Hypothalamus (tissue), 51 donors: ENCODE data around the gene NOP58.
"Not testable (repeated sequence)": the region's sequence is repeated elsewhere in the genome, so short reads cannot be mapped to it uniquely, and the experiment has no call there.

Experiments
- DNase-seq, 51 donors: peaks; one replicate each; lab custom pipeline; 2025; lab: John Stamatoyannopoulos, UW

The NOP58 gene

GRCh38 chr2:202290970-202291369 lies 25.4 kb downstream of the NOP58 start:
- no peak for DNase-seq

DNA sequence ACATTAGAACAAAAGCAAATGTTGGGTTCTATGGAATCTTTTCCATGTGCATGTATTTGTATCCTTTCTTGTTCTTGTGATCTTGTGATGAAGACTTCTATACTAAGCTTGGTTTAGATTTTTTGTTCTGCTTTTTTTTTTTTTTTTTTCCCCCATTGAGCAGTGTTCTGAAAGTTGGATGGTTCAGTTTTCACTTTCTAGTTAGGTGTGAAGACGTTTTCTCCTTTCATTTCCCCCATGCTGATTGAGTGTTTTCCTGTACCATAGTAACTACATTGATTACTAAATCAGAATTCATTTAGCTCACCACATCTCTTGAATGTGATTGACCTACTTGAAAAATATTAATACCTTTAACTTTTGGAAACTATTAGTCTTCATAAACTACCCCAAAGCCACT lies 34.1 kb downstream of the NOP58 start:
- no peak for DNase-seq

- DNase-seq = no peak
Measured at GRCh38 chr2:202306034-202306433, 40.5 kb downstream of the NOP58 start.

- no peak for DNase-seq
Measured at GRCh38 chr2:202307690-202308089, 42.1 kb downstream of the NOP58 start.

- no peak for DNase-seq
Measured at GRCh38 chr2:202311823-202312388, 46.3 kb downstream of the NOP58 start.

DNA sequence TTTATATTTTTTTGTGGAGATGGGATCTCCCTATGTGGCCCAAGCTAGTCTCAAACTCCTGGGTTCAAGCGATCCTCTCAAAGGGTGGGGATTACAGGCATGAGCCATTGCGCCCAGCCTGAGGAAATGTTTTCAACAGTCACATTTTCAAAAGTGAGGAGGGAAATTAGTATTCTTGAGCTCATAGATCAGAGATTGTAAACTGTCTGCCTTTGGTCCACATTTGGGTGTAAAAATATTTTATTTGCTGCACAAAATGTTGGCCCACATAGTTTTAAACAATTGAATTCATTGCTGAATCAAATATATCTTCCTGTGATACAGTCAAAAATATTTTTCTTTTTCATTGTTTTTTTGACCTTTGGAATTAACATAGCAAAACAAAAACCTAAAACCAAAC lies 48.6 kb downstream of the NOP58 start:
- DNase-seq = no peak

DNA sequence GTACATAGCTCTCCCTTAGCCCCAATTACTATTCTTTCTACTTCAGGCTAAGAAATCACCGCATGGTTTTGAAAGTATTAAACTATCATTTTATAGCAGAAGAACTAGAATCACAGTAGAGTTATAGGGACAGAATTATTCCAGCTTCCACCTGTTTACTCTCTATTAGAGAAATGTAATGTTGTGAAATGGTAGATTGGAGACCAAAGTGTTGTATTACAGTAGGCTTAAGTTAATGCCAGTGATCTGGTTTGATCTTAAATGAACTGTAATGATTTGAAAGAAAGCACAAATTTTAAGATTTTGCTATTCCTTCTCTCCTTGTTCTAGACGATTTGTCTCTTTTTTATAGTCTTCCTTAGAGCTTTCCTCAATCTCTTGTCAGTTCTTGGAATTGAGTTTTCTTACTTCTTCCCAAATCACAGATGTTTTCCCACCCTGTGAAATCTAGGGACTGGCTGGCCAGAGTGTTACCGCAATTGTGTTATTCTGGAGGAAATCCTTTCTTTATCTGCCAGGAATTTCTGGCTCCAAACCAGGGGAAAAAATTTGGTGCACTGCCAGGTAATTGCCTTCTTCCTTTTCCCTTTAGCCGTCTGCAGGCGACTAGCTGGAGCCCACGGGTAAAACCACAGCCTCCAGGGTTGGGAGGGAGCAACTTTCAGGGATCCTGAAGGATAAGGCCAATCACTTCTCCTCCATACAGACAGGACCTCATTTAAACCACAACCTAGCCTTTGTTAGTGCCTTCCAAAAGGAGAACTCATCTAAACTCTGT lies 51.7 kb downstream of the NOP58 start:
- DNase-seq = peak in 16 of 51 donors; percentile 1 to 35 (median 12)

DNA sequence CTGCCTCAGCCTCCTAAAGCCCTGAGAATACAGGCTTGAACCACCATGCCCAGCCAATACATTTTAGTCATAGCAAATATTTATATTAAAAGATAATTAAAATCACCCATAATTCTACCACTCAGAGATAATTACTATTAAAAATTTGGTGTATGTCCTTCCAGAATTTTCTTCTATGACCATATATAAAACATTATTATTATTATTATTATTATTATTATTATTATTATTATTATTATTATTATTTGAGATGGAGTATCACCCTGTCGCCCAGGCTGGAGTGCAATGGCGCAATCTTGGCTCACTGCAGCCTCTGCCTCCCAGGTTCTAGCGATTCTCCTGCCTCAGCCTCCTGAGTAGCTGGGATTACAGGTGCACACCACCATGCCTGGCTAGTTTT lies 54.8 kb downstream of the NOP58 start:
- not testable (repeated sequence) for DNase-seq

DNA sequence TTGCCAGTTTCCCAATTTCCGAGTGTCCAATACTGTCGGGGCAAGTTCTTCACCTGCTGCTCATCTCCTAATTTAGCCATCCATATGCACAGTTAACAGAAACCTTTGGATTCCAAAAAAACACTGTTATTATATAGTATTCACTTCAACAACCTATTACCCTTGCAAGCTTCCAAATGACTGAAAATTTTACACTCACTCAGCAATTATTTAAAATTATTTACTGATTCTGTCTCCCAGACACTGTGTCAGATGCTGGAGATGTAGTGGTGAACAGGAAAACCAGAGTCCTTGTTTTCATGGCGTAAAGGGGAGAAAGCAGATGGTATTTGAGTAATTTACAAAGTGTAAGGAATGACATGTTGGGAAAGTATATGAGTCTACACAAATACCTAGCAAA lies 56.9 kb downstream of the NOP58 start:
- DNase-seq = no peak

GRCh38 chr2:202327858-202328257 lies 62.3 kb downstream of the NOP58 start:
- no peak for DNase-seq

DNA sequence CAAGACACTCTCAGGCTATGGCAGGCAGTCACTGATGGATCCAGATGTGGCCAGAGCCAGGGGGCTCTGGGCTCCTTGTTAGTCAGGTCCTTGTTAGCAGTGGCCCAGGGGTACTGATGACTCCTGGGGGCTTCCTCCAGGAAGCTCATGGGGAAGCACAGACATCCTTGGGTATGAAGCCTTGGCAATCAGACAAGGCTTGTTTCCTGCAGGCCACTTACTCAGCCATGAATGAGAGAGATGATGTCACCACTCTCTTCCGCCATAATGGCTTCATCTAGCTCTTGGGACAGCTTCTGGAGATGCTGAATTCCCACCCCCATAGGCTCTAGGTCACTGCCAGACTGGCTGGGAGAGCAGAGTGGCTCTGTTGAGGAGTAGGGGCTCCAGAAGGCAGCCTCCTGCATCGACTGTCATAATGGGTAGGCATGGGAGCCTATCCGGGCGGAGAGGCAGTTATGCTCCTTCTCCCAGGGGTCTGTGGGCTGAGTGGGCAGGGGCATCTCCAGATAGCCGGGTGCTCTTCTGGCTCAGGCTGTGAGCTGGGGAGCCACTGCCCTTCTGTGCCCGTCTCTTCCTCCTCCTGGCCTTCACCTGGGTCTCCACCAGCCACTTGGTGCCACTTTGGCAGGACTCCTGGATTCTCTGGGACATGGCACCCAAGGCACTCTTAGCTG lies 70.4 kb downstream of the NOP58 start:
- DNase-seq = no peak

GRCh38 chr2:202337151-202337550 lies 71.6 kb downstream of the NOP58 start:
- peak in 1 of 51 donors; percentile 1 for DNase-seq

DNA sequence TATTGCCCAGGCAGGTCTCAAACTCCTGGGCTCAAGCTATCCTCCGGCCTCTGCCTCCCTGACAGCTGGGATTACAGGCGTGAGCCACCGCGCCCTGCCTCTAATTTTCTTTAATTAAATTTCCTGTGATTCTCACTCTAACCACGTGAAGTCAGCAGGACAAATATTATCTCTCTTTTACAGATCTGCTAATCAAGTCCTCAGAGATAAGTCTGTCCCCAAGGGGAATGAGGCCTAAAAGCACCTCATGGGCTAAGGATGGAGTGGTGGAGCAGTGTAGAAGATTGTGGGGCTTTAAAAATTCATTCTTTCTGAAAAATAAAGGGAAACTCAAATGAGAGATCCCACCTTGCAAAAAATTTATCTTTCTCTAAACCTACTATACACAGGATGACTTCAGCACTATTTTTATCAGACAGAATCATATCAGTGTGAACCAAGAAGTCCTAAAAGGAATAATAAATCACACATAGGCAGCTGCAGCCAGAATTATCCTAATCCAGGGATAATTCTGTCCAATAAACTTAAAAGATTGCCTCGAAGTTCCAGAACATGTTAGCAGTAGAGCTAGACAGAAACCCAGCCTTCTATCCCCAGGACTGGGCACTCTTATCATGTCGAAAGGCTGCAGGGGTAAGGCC lies 72.3 kb downstream of the NOP58 start:
- DNase-seq = no peak

DNA sequence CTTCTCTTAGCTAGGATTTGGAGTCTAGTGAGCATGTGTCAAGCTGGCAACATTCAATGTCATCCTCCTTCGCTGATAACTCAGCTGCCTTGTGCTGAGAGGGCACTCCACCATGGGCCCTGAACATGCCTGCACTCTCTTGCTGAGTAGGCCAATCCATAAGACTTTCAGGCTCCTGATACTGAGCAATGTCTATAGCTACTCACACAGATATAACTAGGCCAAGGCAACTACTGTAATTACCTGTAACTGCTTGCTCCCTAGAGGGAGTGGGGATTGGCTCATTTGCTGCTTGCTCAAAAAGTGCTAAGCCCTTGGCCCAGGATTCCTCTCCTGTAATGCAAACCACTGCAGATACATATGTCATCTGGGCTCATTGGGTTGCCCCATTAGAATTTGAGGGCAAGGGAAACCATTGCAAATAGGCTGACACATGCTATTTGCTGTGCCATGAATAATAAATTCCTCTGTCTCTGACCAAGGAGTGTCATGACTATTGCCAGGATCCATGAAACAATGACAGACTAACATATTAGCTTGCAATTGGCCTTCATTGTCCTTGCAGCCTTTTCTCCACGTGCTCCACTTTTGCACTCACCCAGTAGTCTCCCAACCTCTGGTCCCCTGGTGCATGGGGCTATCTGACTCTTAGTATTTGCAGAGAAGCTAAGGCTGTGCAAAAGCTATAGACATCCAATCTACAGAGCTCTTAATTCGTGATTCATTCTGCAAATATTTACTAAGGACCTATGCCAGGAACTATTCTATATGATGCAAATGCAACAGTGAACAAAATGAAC lies 73.7 kb downstream of the NOP58 start:
- no peak for DNase-seq

- DNase-seq = no peak
Measured at GRCh38 chr2:202344178-202344577, 78.6 kb downstream of the NOP58 start.

DNA sequence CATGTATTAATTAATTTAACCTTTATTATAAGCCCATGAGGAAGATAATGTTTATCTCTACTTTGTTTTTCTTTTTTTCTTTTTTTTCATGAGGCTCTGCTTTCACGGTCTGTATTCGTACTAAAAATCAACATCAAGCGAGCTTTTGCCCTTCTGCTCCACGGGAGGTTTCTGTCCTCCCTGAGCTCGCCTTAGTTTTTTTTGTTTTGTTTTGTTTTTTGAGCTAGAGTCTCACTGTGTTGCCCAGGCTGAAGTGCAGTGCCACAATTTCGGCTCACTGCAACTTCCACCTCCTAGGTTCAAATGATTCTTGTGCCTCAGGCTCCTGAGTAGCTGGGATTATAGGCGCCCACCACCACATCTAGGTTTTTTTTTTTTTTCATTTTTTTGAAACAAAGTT lies 80.6 kb downstream of the NOP58 start:
- no peak for DNase-seq
